IMR-90 (cell line): ENCODE results near the gene CACNA2D4. TPM values are rescaled to one million over a fixed set of nuclear protein-coding genes. Genes with fewer than 3 reads are reported as not detected.

Experiments used
- ATAC-seq: fragments of 200-7000 bp; cut with Tn5 transposase; 2 replicates; pipeline ENCODE4 v1.9.1; 2020; ENCODE audit warnings: low read depth, mild to moderate bottlenecking, moderate library complexity
- BruUV-seq: library from RNA; stranded (reverse); fragments of 400-500 nt; replicated peaks from 2 replicates; lab custom pipeline; 2021; lab: Mats Ljungman, UMichigan
- CTCF ChIA-PET: fragments of 300-600 bp; formaldehyde crosslinking; extraction: SDS; loops from one replicate; lab custom pipeline; 2021; ENCODE audit warnings: antibody characterized with exemption; lab: Yijun Ruan, JAX
- POLR2A ChIA-PET: fragments of 300-600 bp; sonication (Branson Sonifier 250); formaldehyde crosslinking; loops from one replicate; lab custom pipeline; 2022; ENCODE audit warnings: antibody characterized with exemption; ENCODE audit not compliant: unreplicated experiment; lab: Charles Lee
- DNase-seq: peaks from one replicate; pipeline ENCODE4 v3.0.0; 2013
- H2AFZ ChIP-seq: replicated peaks from 2 replicates; pipeline ENCODE3; 2013; ENCODE audit warnings: low read length, mild to moderate bottlenecking; ENCODE audit not compliant: poor library complexity
- H2AK5ac ChIP-seq: 2 replicates; pipeline ENCODE4 v1.6.1; 2013; ENCODE audit warnings: low read depth, low read length, inconsistent platforms
- H2AK9ac ChIP-seq: replicated peaks from 2 replicates; pipeline ENCODE3; 2013; ENCODE audit warnings: mild to moderate bottlenecking, low read depth, low read length, moderate library complexity; ENCODE audit not compliant: poor library complexity
- H2BK120ac ChIP-seq: 2 replicates; pipeline ENCODE4 v1.6.1; 2013; ENCODE audit warnings: low read depth, low read length, inconsistent platforms
- H2BK15ac ChIP-seq: 3 replicates; pipeline ENCODE4 v1.6.1; 2013; ENCODE audit warnings: low read depth, low read length, inconsistent platforms
- H2BK20ac ChIP-seq: 2 replicates; pipeline ENCODE4 v1.6.1; 2013; ENCODE audit warnings: low read depth, mild to moderate bottlenecking, inconsistent platforms, low read length, moderate library complexity
- H2BK5ac ChIP-seq: 2 replicates; pipeline ENCODE4 v1.6.1; 2013; ENCODE audit warnings: mild to moderate bottlenecking, low read depth, low read length, inconsistent platforms; ENCODE audit not compliant: poor library complexity, severe bottlenecking
- H3K14ac ChIP-seq: replicated peaks from 2 replicates; pipeline ENCODE4 v1.6.1; 2013; ENCODE audit warnings: low read depth, low read length, inconsistent platforms
- H3K18ac ChIP-seq: 2 replicates; pipeline ENCODE4 v1.6.1; 2013; ENCODE audit warnings: low read depth, low read length, control low read depth
- H3K23ac ChIP-seq: 2 replicates; pipeline ENCODE4 v1.6.1; 2013; ENCODE audit warnings: low read depth, low read length, inconsistent platforms
- H3K27ac ChIP-seq: 2 replicates; pipeline ENCODE4 v1.5.1; 2013; ENCODE audit warnings: mild to moderate bottlenecking, control low read depth, low read length; ENCODE audit not compliant: insufficient read depth
- H3K27me3 ChIP-seq: 2 replicates; pipeline ENCODE4 v1.6.1; 2013; ENCODE audit warnings: low read length; ENCODE audit not compliant: control insufficient read depth, insufficient read depth
- H3K36me3 ChIP-seq: 2 replicates; pipeline ENCODE4 v1.6.1; 2013; ENCODE audit warnings: low read length, mixed read lengths; ENCODE audit not compliant: control insufficient read depth, insufficient read depth
- H3K4ac ChIP-seq: 2 replicates; pipeline ENCODE4 v1.6.1; 2013; ENCODE audit warnings: low read depth, low read length, inconsistent platforms
- H3K4me1 ChIP-seq: 2 replicates; pipeline ENCODE4 v1.6.1; 2013; ENCODE audit warnings: low read length, mixed read lengths; ENCODE audit not compliant: control insufficient read depth, insufficient read depth
- H3K4me2 ChIP-seq: 2 replicates; pipeline ENCODE4 v1.6.1; 2013; ENCODE audit warnings: low read depth, mild to moderate bottlenecking, control low read depth, low read length, moderate library complexity
- H3K4me3 ChIP-seq: 2 replicates; pipeline ENCODE4 v1.5.1; 2013; ENCODE audit warnings: low read depth, mild to moderate bottlenecking, control low read depth, low read length, moderate library complexity; ENCODE audit not compliant: insufficient read depth
- H3K56ac ChIP-seq: 2 replicates; pipeline ENCODE4 v1.6.1; 2013; ENCODE audit warnings: low read length, inconsistent platforms; ENCODE audit not compliant: insufficient read depth; ENCODE audit errors: extremely low read depth
- H3K79me1 ChIP-seq, 2 experiments: 2 replicates each; pipeline ENCODE4 v1.6.1; 2013; ENCODE audit warnings: low read length in 2 of 2, inconsistent platforms in 1 of 2, low read depth in 1 of 2
- H3K9ac ChIP-seq: 2 replicates; pipeline ENCODE4 v1.6.1; 2013; ENCODE audit warnings: low read depth, low read length, control low read depth
- H3K9me1 ChIP-seq: 2 replicates; pipeline ENCODE4 v1.6.1; 2013; ENCODE audit warnings: low read length, inconsistent platforms; ENCODE audit not compliant: insufficient read depth
- H3K9me3 ChIP-seq: 2 replicates; pipeline ENCODE4 v1.6.1; 2013; ENCODE audit warnings: low read length; ENCODE audit not compliant: control insufficient read depth, insufficient read depth
- H4K20me1 ChIP-seq: 2 replicates; pipeline ENCODE4 v1.6.1; 2013; ENCODE audit warnings: low read length, inconsistent platforms; ENCODE audit not compliant: insufficient read depth
- H4K5ac ChIP-seq: 2 replicates; pipeline ENCODE4 v1.6.1; 2013; ENCODE audit warnings: mild to moderate bottlenecking, low read depth, low read length, control low read depth
- H4K8ac ChIP-seq, 2 experiments: 2 replicates each; pipeline ENCODE4 v1.6.1; 2013; ENCODE audit warnings: low read depth in 2 of 2, low read length in 2 of 2, control low read depth in 1 of 2, inconsistent platforms in 1 of 2
- H4K91ac ChIP-seq: 2 replicates; pipeline ENCODE4 v1.6.1; 2013; ENCODE audit warnings: low read depth, low read length, inconsistent platforms; ENCODE audit not compliant: insufficient read depth
- BHLHE40 ChIP-seq: fragments of 150-350 bp; IDR thresholded peaks from 2 replicates; pipeline ENCODE4 v1.6.1; 2016; ENCODE audit warnings: mild to moderate bottlenecking, low read depth, low read length
- CEBPB ChIP-seq: IDR thresholded peaks from 2 replicates; pipeline ENCODE4 v1.6.1; 2012; ENCODE audit warnings: low read depth, low read length, improper control_type of control experiment
- CHD1 ChIP-seq: IDR thresholded peaks from 2 replicates; pipeline ENCODE4 v1.6.1; 2012; ENCODE audit warnings: low read depth, low read length, improper control_type of control experiment
- CTCF ChIP-seq: conservative IDR thresholded peaks from 2 replicates; pipeline ENCODE4 v1.5.1; 2012; ENCODE audit warnings: mild to moderate bottlenecking, low read depth, low read length, improper control_type of control experiment
- FOS ChIP-seq: fragments of 150-350 bp; IDR thresholded peaks from 2 replicates; pipeline ENCODE4 v1.6.1; 2016; ENCODE audit warnings: low read depth, low read length
- MAFK ChIP-seq: IDR thresholded peaks from 2 replicates; pipeline ENCODE4 v1.6.1; 2012; ENCODE audit warnings: low read depth, low read length, improper control_type of control experiment
- MAZ ChIP-seq: IDR thresholded peaks from 2 replicates; pipeline ENCODE4 v1.6.1; 2012; ENCODE audit warnings: low read depth, mild to moderate bottlenecking, low read length, improper control_type of control experiment, moderate library complexity, borderline replicate concordance
- MXI1 ChIP-seq: IDR thresholded peaks from 2 replicates; pipeline ENCODE4 v1.6.1; 2012; ENCODE audit warnings: low read depth, mild to moderate bottlenecking, low read length, moderate library complexity, borderline replicate concordance
- NFE2L2 ChIP-seq: fragments of 150-350 bp; IDR thresholded peaks from 2 replicates; pipeline ENCODE4 v1.6.1; 2016; ENCODE audit warnings: low read depth, mild to moderate bottlenecking, low read length
- POLR2A ChIP-seq: IDR thresholded peaks from 2 replicates; pipeline ENCODE4 v1.6.1; 2012; ENCODE audit warnings: mild to moderate bottlenecking, low read depth, low read length
- RAD21 ChIP-seq: IDR thresholded peaks from 2 replicates; pipeline ENCODE4 v1.6.1; 2012; ENCODE audit warnings: low read length, improper control_type of control experiment
- RCOR1 ChIP-seq: IDR thresholded peaks from 2 replicates; pipeline ENCODE4 v1.6.1; 2012; ENCODE audit warnings: mild to moderate bottlenecking, low read length, improper control_type of control experiment; ENCODE audit not compliant: insufficient replicate concordance
- RFX5 ChIP-seq: IDR thresholded peaks from 2 replicates; pipeline ENCODE4 v1.8.0; 2012; ENCODE audit warnings: low read depth, mild to moderate bottlenecking, low read length, moderate library complexity
- SMC3 ChIP-seq: fragments of 150-350 bp; IDR thresholded peaks from 2 replicates; pipeline ENCODE4 v1.6.1; 2016; ENCODE audit warnings: low read depth, mild to moderate bottlenecking, antibody characterized with exemption, low read length, moderate library complexity
- USF2 ChIP-seq: fragments of 150-350 bp; IDR thresholded peaks from 2 replicates; pipeline ENCODE4 v1.6.1; 2017; ENCODE audit warnings: mild to moderate bottlenecking, antibody characterized with exemption, low read length, low read depth
- WGBS, 2 experiments: methylation state at CpG; one replicate each; pipeline versions ENCODE4 v1.1.5 to v1.1.7; 2013; ENCODE audit warnings: missing lambda C conversion rate in 2 of 2; ENCODE audit not compliant: insufficient read length in 1 of 2; ENCODE audit errors: extremely low coverage in 2 of 2; 5-methylcytosine and 5-hydroxymethylcytosine counted together
- dilution Hi-C: fragments of 300-500 bp; cut with HindIII; formaldehyde crosslinking; loops from one replicate; pipeline ENCODE4 v1.14.3; 2018; ENCODE audit warnings: low sequenced_read_pairs; ENCODE audit not compliant: unreplicated experiment
- in situ Hi-C: fragments of 300-500 bp; cut with MboI; formaldehyde crosslinking; loops from 3 replicates; pipeline ENCODE4 v1.14.3; 2019; ENCODE audit warnings: low sequenced_read_pairs, inconsistent platforms, mixed read lengths
- intact Hi-C: fragments of 100-400 bp; cut with micrococcal nuclease; formaldehyde crosslinking; loops from 2 replicates; pipeline ENCODE4 v1.10.0; 2022
- polyA plus RNA-seq, 3 experiments: library from polyadenylated mRNA; depleted of rRNA; stranded (reverse); fragments of >200 nt; gene quantifications; 2 replicates each; pipeline ENCODE4 v1.2.3, GENCODE V29; 2012; ENCODE audit warnings: low replicate concordance in 1 of 3
- total RNA-seq: library from RNA; depleted of rRNA; stranded (reverse); fragments of >200 nt; gene quantifications from 2 replicates; pipeline ENCODE4 v1.2.3, GENCODE V29; 2012
- TF ChIP-seq, protein P1 (sequence below): fragments of 150-350 bp; IDR thresholded peaks from 2 replicates; pipeline ENCODE4 v1.6.1; 2016; ENCODE audit warnings: low read depth, mild to moderate bottlenecking, low read length, moderate library complexity, borderline replicate concordance

CACNA2D4 gene
- total and polyA plus RNA-seq, 2 of the 4 experiments (the other 2 are of a cell fraction): 0.18 to 0.22 TPM

GRCh38 chr12:1931642-1932041 is 13.2 kb upstream of the CACNA2D4 start:
- Histone ChIP-seq H3K4me2 (no peak overlapping the region), H4K8ac (no peak overlapping the region), H4K20me1 (peaks cover 3% of the 10 kb centered on the region; the same call in 1 of the 2 replicates), H3K56ac (no peak overlapping the region), H3K27me3 (peaks cover 29% of the 10 kb centered on the region), H2BK120ac (no peak overlapping the region), H3K36me3 (no peaks in the 10 kb centered on the region), H3K79me1 (no peaks in the 10 kb centered on the region), H2BK15ac (no peak overlapping the region), H3K14ac (no peak overlapping the region), H2AFZ (no peak overlapping the region), H2AK9ac (no peak overlapping the region), H3K4ac (no peak overlapping the region), H3K23ac (no peak overlapping the region), H3K9ac (no peak overlapping the region), H4K91ac (no peak overlapping the region), H4K5ac (no peak overlapping the region), H3K9me3 (no peaks in the 10 kb centered on the region), H2BK5ac (no peak overlapping the region), H3K4me1 (peaks cover 17% of the 10 kb centered on the region), H2BK20ac (no peak overlapping the region), H3K9me1 (peaks cover 10% of the 10 kb centered on the region), H2AK5ac (no peak overlapping the region), H3K4me3 (no peak overlapping the region), H3K18ac (no peak overlapping the region), H3K27ac (no peak overlapping the region)
- in situ Hi-C loops: no loop called here
- BruUV-seq: no TSS peak
- TF ChIP-seq RAD21 (no peak), NFE2L2 (no peak), MXI1 (no peak), RCOR1 (no peak), CTCF (no peak), POLR2A (no peak), BHLHE40 (no peak), USF2 (no peak), MAFK (no peak), MAZ (no peak), RFX5 (no peak), CEBPB (no peak), FOS (no peak), CHD1 (no peak), SMC3 (no peak)
- TF ChIP-seq, protein P1, sequence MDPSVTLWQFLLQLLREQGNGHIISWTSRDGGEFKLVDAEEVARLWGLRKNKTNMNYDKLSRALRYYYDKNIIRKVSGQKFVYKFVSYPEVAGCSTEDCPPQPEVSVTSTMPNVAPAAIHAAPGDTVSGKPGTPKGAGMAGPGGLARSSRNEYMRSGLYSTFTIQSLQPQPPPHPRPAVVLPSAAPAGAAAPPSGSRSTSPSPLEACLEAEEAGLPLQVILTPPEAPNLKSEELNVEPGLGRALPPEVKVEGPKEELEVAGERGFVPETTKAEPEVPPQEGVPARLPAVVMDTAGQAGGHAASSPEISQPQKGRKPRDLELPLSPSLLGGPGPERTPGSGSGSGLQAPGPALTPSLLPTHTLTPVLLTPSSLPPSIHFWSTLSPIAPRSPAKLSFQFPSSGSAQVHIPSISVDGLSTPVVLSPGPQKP: no peak
- DNase-seq (no peak), ATAC-seq (no peak)
- POLR2A ChIA-PET: no interaction called here
- no CpG with 5 or more reads among the region's 9 CpGs for WGBS, 2 experiments
- dilution Hi-C loops: no loop called here
- intact Hi-C loops: no loop called here
- CTCF ChIA-PET: no interaction called here
